HepG2 (cell line): ENCODE results near the gene SPX. TPM values are rescaled to one million over a fixed set of nuclear protein-coding genes. Genes with fewer than 3 reads are reported as not detected.

ENCODE experiments used
- DMTF1 ChIP-seq: sonication (generic); formaldehyde crosslinking; IDR thresholded peaks from 2 replicates; pipeline ENCODE4 v1.4.0; 2020; ENCODE audit warnings: mild to moderate bottlenecking, missing genetic modification reagents
- ELF1 ChIP-seq: sonication (generic); formaldehyde crosslinking; IDR thresholded peaks from 2 replicates; pipeline ENCODE4 v1.4.0; 2020; ENCODE audit warnings: missing genetic modification reagents
- KMT2B ChIP-seq: IDR thresholded peaks from 2 replicates; pipeline ENCODE4 v1.6.1; 2016; ENCODE audit warnings: missing genetic modification reagents, missing compliant biosample characterization
- MIER3 ChIP-seq: IDR thresholded peaks from 2 replicates; pipeline ENCODE4 v1.6.1; 2016; ENCODE audit warnings: missing compliant biosample characterization, borderline replicate concordance
- NCOA1 ChIP-seq: sonication (generic); formaldehyde crosslinking; IDR thresholded peaks from 2 replicates; pipeline ENCODE4 v1.9.0; 2021; ENCODE audit warnings: missing genetic modification reagents
- NFIB ChIP-seq: sonication (generic); formaldehyde crosslinking; IDR thresholded peaks from 2 replicates; pipeline ENCODE4 v1.9.0; 2021; ENCODE audit warnings: missing genetic modification reagents, mild to moderate bottlenecking, borderline replicate concordance
- RAD51 ChIP-seq: fragments of 450-650 bp; IDR thresholded peaks from 2 replicates; pipeline ENCODE4 v1.6.1; 2016; ENCODE audit warnings: borderline replicate concordance
- SAP130 ChIP-seq: IDR thresholded peaks from 2 replicates; pipeline ENCODE4 v1.6.1; 2016; ENCODE audit warnings: low read depth
- TBX2 ChIP-seq: sonication (generic); formaldehyde crosslinking; IDR thresholded peaks from 2 replicates; pipeline ENCODE4 v1.5.0; 2020; ENCODE audit warnings: missing genetic modification reagents, mild to moderate bottlenecking, borderline replicate concordance
- ZBTB42 ChIP-seq: sonication (generic); formaldehyde crosslinking; IDR thresholded peaks from 2 replicates; pipeline ENCODE4 v1.5.0; 2020; ENCODE audit warnings: mild to moderate bottlenecking, missing genetic modification reagents
- ZFP90 ChIP-seq: sonication (generic); formaldehyde crosslinking; IDR thresholded peaks from 2 replicates; pipeline ENCODE4 v1.8.0; 2022; ENCODE audit warnings: missing genetic modification reagents, mild to moderate bottlenecking, inconsistent platforms, borderline replicate concordance
- ZNF264 ChIP-seq: sonication (generic); formaldehyde crosslinking; IDR thresholded peaks from 2 replicates; pipeline ENCODE4 v1.4.0; 2020; ENCODE audit warnings: missing genetic modification reagents
- ZNF275 ChIP-seq: sonication (generic); formaldehyde crosslinking; IDR thresholded peaks from 2 replicates; pipeline ENCODE4 v1.8.0; 2022; ENCODE audit warnings: missing genetic modification reagents, mild to moderate bottlenecking, inconsistent platforms, borderline replicate concordance
- ZNF337 ChIP-seq: sonication (generic); formaldehyde crosslinking; IDR thresholded peaks from 2 replicates; pipeline ENCODE4 v1.5.1; 2020; ENCODE audit warnings: missing genetic modification reagents, low read depth, mild to moderate bottlenecking, borderline replicate concordance
- ZNF543 ChIP-seq: sonication (generic); formaldehyde crosslinking; IDR thresholded peaks from 2 replicates; pipeline ENCODE4 v1.4.0; 2020; ENCODE audit warnings: mild to moderate bottlenecking, missing genetic modification reagents
- ZNF644 ChIP-seq: IDR thresholded peaks from 2 replicates; pipeline ENCODE4 v1.6.1; 2016; ENCODE audit warnings: low read depth
- ZNF839 ChIP-seq: sonication (generic); formaldehyde crosslinking; IDR thresholded peaks from 2 replicates; pipeline ENCODE4 v1.4.0; 2020; ENCODE audit warnings: missing genetic modification reagents, mild to moderate bottlenecking, borderline replicate concordance
- polyA plus RNA-seq, 8 experiments: library from polyadenylated mRNA; depleted of rRNA in 3 of 8; stranded (reverse) in 7 of 8; unstranded in 1 of 8; fragments of >200 nt; fragmentation: Illumina TruSeq in 4 of 8; extraction: Trizol in 4 of 8; gene quantifications; 2 replicates each; pipeline versions ENCODE4 v1.2.1 to v1.2.3, GENCODE V29; 2011 to 2016; ENCODE audit warnings: low read depth in 4 of 8, missing spikeins in 1 of 8, mixed read lengths in 1 of 8; ENCODE audit not compliant: insufficient read depth in 1 of 8
- total RNA-seq, 5 experiments: library from RNA; depleted of rRNA; stranded (reverse); fragments of >200 nt; fragmentation: Illumina TruSeq; extraction: Trizol; gene quantifications; 2 replicates each; pipeline ENCODE4 v1.2.3, GENCODE V29; 2016; ENCODE audit warnings: low read depth in 1 of 5
- TF ChIP-seq, protein P1 (sequence below): sonication (generic); formaldehyde crosslinking; IDR thresholded peaks from 2 replicates; pipeline ENCODE4 v1.4.0; 2020; ENCODE audit warnings: missing genetic modification reagents
- TF ChIP-seq, protein P2 (sequence below): IDR thresholded peaks from 2 replicates; pipeline ENCODE4 v1.6.1; 2016; ENCODE audit warnings: low read depth, missing genetic modification reagents, missing compliant biosample characterization

Gene SPX
- total and polyA plus RNA-seq, 2 of the 13 experiments (the other 11 are each of a cell fraction or from before 2014, with no cell fraction given), result 0.07 to 0.16 TPM

GRCh38 chr12:21501258-21502163 lies 24.6 kb upstream of the SPX start, which contains the start of the genes GOLT1B and RECQL (continued):
- TF ChIP-seq ZNF275 (CRISPR knock-in tag), result 0 out of 2 replicates have a peak, but pooled peaks have one; percentile 29
- peak; percentile 37; the same call in 1 of the 2 replicates for TF ChIP-seq MIER3
- TF ChIP-seq, protein P1, sequence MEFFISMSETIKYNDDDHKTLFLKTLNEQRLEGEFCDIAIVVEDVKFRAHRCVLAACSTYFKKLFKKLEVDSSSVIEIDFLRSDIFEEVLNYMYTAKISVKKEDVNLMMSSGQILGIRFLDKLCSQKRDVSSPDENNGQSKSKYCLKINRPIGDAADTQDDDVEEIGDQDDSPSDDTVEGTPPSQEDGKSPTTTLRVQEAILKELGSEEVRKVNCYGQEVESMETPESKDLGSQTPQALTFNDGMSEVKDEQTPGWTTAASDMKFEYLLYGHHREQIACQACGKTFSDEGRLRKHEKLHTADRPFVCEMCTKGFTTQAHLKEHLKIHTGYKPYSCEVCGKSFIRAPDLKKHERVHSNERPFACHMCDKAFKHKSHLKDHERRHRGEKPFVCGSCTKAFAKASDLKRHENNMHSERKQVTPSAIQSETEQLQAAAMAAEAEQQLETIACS (CRISPR knock-in tag), result no peak
- no peak for TF ChIP-seq RAD51
- TF ChIP-seq NCOA1, result no peak
- TF ChIP-seq, protein P2, sequence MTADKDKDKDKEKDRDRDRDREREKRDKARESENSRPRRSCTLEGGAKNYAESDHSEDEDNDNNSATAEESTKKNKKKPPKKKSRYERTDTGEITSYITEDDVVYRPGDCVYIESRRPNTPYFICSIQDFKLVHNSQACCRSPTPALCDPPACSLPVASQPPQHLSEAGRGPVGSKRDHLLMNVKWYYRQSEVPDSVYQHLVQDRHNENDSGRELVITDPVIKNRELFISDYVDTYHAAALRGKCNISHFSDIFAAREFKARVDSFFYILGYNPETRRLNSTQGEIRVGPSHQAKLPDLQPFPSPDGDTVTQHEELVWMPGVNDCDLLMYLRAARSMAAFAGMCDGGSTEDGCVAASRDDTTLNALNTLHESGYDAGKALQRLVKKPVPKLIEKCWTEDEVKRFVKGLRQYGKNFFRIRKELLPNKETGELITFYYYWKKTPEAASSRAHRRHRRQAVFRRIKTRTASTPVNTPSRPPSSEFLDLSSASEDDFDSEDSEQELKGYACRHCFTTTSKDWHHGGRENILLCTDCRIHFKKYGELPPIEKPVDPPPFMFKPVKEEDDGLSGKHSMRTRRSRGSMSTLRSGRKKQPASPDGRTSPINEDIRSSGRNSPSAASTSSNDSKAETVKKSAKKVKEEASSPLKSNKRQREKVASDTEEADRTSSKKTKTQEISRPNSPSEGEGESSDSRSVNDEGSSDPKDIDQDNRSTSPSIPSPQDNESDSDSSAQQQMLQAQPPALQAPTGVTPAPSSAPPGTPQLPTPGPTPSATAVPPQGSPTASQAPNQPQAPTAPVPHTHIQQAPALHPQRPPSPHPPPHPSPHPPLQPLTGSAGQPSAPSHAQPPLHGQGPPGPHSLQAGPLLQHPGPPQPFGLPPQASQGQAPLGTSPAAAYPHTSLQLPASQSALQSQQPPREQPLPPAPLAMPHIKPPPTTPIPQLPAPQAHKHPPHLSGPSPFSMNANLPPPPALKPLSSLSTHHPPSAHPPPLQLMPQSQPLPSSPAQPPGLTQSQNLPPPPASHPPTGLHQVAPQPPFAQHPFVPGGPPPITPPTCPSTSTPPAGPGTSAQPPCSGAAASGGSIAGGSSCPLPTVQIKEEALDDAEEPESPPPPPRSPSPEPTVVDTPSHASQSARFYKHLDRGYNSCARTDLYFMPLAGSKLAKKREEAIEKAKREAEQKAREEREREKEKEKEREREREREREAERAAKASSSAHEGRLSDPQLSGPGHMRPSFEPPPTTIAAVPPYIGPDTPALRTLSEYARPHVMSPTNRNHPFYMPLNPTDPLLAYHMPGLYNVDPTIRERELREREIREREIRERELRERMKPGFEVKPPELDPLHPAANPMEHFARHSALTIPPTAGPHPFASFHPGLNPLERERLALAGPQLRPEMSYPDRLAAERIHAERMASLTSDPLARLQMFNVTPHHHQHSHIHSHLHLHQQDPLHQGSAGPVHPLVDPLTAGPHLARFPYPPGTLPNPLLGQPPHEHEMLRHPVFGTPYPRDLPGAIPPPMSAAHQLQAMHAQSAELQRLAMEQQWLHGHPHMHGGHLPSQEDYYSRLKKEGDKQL (CRISPR knock-in tag), result no peak
- no peak for TF ChIP-seq NFIB (CRISPR knock-in tag)
- peak; percentile 59; the same call in 1 of the 2 replicates for TF ChIP-seq ZNF264 (CRISPR knock-in tag)
- TF ChIP-seq SAP130 (CRISPR knock-in tag), result peak; percentile 99
- TF ChIP-seq DMTF1 (CRISPR knock-in tag), result no peak
- no peak for TF ChIP-seq ZNF337 (CRISPR knock-in tag)
- TF ChIP-seq ZBTB42, result no peak
- TF ChIP-seq KMT2B (CRISPR knock-in tag), result peak; percentile 93
- TF ChIP-seq ELF1 (CRISPR knock-in tag), result peak; percentile 98
- TF ChIP-seq TBX2 (CRISPR knock-in tag), result peak; percentile 81; the same call in 1 of the 2 replicates
- no peak; the same call in 1 of the 2 replicates for TF ChIP-seq ZNF839 (CRISPR knock-in tag)
- TF ChIP-seq ZNF644 (CRISPR knock-in tag), result no peak
- TF ChIP-seq ZNF543 (CRISPR knock-in tag), result no peak
- TF ChIP-seq ZFP90 (CRISPR knock-in tag), result 0 out of 2 replicates have a peak, but pooled peaks have one; percentile 53
